Activated T-cell treated with anti-CD3 and anti-CD28 coated beads, Interleukin-2, amount 50 U/mL, for 4 hours (primary cell): ENCODE results near the gene LNX1. TPM values are rescaled to one million over a fixed set of nuclear protein-coding genes. Genes with fewer than 3 reads are reported as not detected.

Experiments used
- ATAC-seq, 2 donors: fragments of 200-7000 bp; cut with Tn5 transposase; one replicate each; pipeline ENCODE4 v1.10.0; 2021
- DNase-seq: peaks from one replicate; pipeline ENCODE4 v3.0.0-alpha.2; 2020
- H3K27me3 Mint-ChIP-seq: one replicate; pipeline ENCODE4 v1.8.0; 2021; ENCODE audit warnings: low read depth, mixed read lengths
- H3K36me3 Mint-ChIP-seq: one replicate; pipeline ENCODE4 v1.8.0; 2022; ENCODE audit warnings: mixed read lengths; ENCODE audit not compliant: insufficient read depth
- H3K4me1 Mint-ChIP-seq: one replicate; pipeline ENCODE4 v1.8.0; 2021; ENCODE audit warnings: low read depth, mixed read lengths
- H3K4me3 Mint-ChIP-seq: one replicate; pipeline ENCODE4 v1.8.0; 2021; ENCODE audit warnings: mild to moderate bottlenecking, moderate library complexity, mixed read lengths
- H3K9me3 Mint-ChIP-seq: one replicate; pipeline ENCODE4 v1.8.0; 2021; ENCODE audit warnings: mixed read lengths
- total RNA-seq, 3 donors: library from RNA; stranded (reverse); gene quantifications; one replicate each; pipeline ENCODE4 v1.2.1, GENCODE V29; 2021

The LNX1 gene
- total RNA-seq, 3 donors from 2014 or later = 0.05 TPM; not detected in 2

GRCh38 chr4:53616219-53616618, 24.9 kb upstream of the LNX1 start:
- no peak for ATAC-seq
- H3K4me3 Mint-ChIP-seq = no peak overlapping the region
- H3K36me3 Mint-ChIP-seq = no peaks in the 10 kb centered on the region
- peaks cover 4% of the 10 kb centered on the region for H3K27me3 Mint-ChIP-seq
- H3K9me3 Mint-ChIP-seq = peaks cover 3% of the 10 kb centered on the region
- no peaks in the 10 kb centered on the region for H3K4me1 Mint-ChIP-seq
- no peak for DNase-seq

GRCh38 chr4:53614591-53614990, 23.3 kb upstream of the LNX1 start:
- ATAC-seq (no peak), DNase-seq (no peak)
- no peaks in the 10 kb centered on the region for H3K4me1 Mint-ChIP-seq
- no peak overlapping the region for H3K4me3 Mint-ChIP-seq
- peaks cover 4% of the 10 kb centered on the region for H3K27me3 Mint-ChIP-seq
- H3K36me3 Mint-ChIP-seq = no peaks in the 10 kb centered on the region
- peaks cover 3% of the 10 kb centered on the region for H3K9me3 Mint-ChIP-seq

GRCh38 chr4:53613428-53613827, 22.1 kb upstream of the LNX1 start:
- H3K4me3 Mint-ChIP-seq = no peak overlapping the region
- H3K27me3 Mint-ChIP-seq = no peaks in the 10 kb centered on the region
- ATAC-seq (no peak), DNase-seq (no peak)
- H3K4me1 Mint-ChIP-seq = no peaks in the 10 kb centered on the region
- H3K36me3 Mint-ChIP-seq = no peaks in the 10 kb centered on the region
- peaks cover 3% of the 10 kb centered on the region for H3K9me3 Mint-ChIP-seq

GRCh38 chr4:53608649-53609048, 17.4 kb upstream of the LNX1 start:
- ATAC-seq (no peak), DNase-seq (no peak)
- Mint-ChIP-seq H3K27me3 (peaks cover 2% of the 10 kb centered on the region), H3K4me1 (no peaks in the 10 kb centered on the region), H3K4me3 (no peak overlapping the region), H3K36me3 (no peaks in the 10 kb centered on the region), H3K9me3 (peaks cover 3% of the 10 kb centered on the region)

- ATAC-seq (no peak), DNase-seq (no peak)
- Mint-ChIP-seq H3K4me3 (no peak overlapping the region), H3K4me1 (no peaks in the 10 kb centered on the region), H3K9me3 (no peaks in the 10 kb centered on the region), H3K36me3 (no peaks in the 10 kb centered on the region), H3K27me3 (peaks cover 2% of the 10 kb centered on the region)
These were observed 17.0 kb upstream of the LNX1 start for GRCh38 chr4:53608242-53608641.

GRCh38 chr4:53605783-53606182, 14.5 kb upstream of the LNX1 start:
- Mint-ChIP-seq H3K4me1 (no peaks in the 10 kb centered on the region), H3K9me3 (no peaks in the 10 kb centered on the region), H3K4me3 (no peak overlapping the region), H3K36me3 (no peaks in the 10 kb centered on the region), H3K27me3 (peaks cover 12% of the 10 kb centered on the region)
- ATAC-seq = no peak
- DNase-seq = no peak

GRCh38 chr4:53602390-53602789, 11.1 kb upstream of the LNX1 start:
- H3K9me3 Mint-ChIP-seq = no peaks in the 10 kb centered on the region
- DNase-seq (no peak), ATAC-seq (no peak)
- no peaks in the 10 kb centered on the region for H3K36me3 Mint-ChIP-seq
- no peaks in the 10 kb centered on the region for H3K4me1 Mint-ChIP-seq
- no peak overlapping the region for H3K4me3 Mint-ChIP-seq
- peaks cover 12% of the 10 kb centered on the region for H3K27me3 Mint-ChIP-seq

- no peak for DNase-seq
- H3K36me3 Mint-ChIP-seq = no peaks in the 10 kb centered on the region
- ATAC-seq = no peak
These were observed 10.0 kb upstream of the LNX1 start for GRCh38 chr4:53601251-53601764.

GRCh38 chr4:53599632-53600031, 8.3 kb upstream of the LNX1 start:
- no peak for ATAC-seq
- Mint-ChIP-seq H3K4me1 (no peaks in the 10 kb centered on the region), H3K36me3 (no peaks in the 10 kb centered on the region), H3K4me3 (no peak overlapping the region), H3K27me3 (peaks cover 18% of the 10 kb centered on the region), H3K9me3 (no peaks in the 10 kb centered on the region)
- no peak for DNase-seq

More at GRCh38 chr4:53601251-53601764, 10.0 kb upstream of the LNX1 start:
- Mint-ChIP-seq H3K4me1 (no peaks in the 10 kb centered on the region), H3K4me3 (no peak overlapping the region), H3K9me3 (no peaks in the 10 kb centered on the region), H3K27me3 (peaks cover 17% of the 10 kb centered on the region)

- Mint-ChIP-seq H3K27me3 (peaks cover 18% of the 10 kb centered on the region), H3K36me3 (no peaks in the 10 kb centered on the region), H3K4me1 (no peaks in the 10 kb centered on the region), H3K9me3 (no peaks in the 10 kb centered on the region), H3K4me3 (no peak overlapping the region)
- no peak for ATAC-seq
- no peak for DNase-seq
These were observed 7.6 kb upstream of the LNX1 start for GRCh38 chr4:53598901-53599300.

GRCh38 chr4:53598483-53598882, 7.2 kb upstream of the LNX1 start:
- Mint-ChIP-seq H3K36me3 (no peaks in the 10 kb centered on the region), H3K27me3 (peaks cover 18% of the 10 kb centered on the region), H3K4me3 (no peak overlapping the region), H3K9me3 (no peaks in the 10 kb centered on the region), H3K4me1 (no peaks in the 10 kb centered on the region)
- DNase-seq = no peak
- no peak for ATAC-seq

- ATAC-seq (no peak), DNase-seq (no peak)
- Mint-ChIP-seq H3K9me3 (no peaks in the 10 kb centered on the region), H3K4me1 (peaks cover 2% of the 10 kb centered on the region), H3K4me3 (no peak overlapping the region), H3K36me3 (no peaks in the 10 kb centered on the region), H3K27me3 (peaks cover 24% of the 10 kb centered on the region)
These were observed 5.6 kb upstream of the LNX1 start for GRCh38 chr4:53596901-53597300.

- Mint-ChIP-seq H3K36me3 (no peaks in the 10 kb centered on the region), H3K4me1 (peaks cover 12% of the 10 kb centered on the region), H3K27me3 (peaks cover 27% of the 10 kb centered on the region), H3K9me3 (no peaks in the 10 kb centered on the region), H3K4me3 (no peak overlapping the region)
- ATAC-seq = no peak
- no peak for DNase-seq
These were observed 4.5 kb upstream of the LNX1 start for GRCh38 chr4:53595834-53596233.

- peaks cover 13% of the 10 kb centered on the region for H3K4me1 Mint-ChIP-seq
- H3K27me3 Mint-ChIP-seq = peaks cover 31% of the 10 kb centered on the region
- H3K4me3 Mint-ChIP-seq = no peak overlapping the region
- ATAC-seq (no peak), DNase-seq (no peak)
- H3K9me3 Mint-ChIP-seq = no peaks in the 10 kb centered on the region
- H3K36me3 Mint-ChIP-seq = no peaks in the 10 kb centered on the region
These were observed 3.9 kb upstream of the LNX1 start for GRCh38 chr4:53595204-53595603.

GRCh38 chr4:53593765-53594164, 2.5 kb upstream of the LNX1 start:
- peaks cover 39% of the 10 kb centered on the region for H3K27me3 Mint-ChIP-seq
- peaks cover 13% of the 10 kb centered on the region for H3K4me1 Mint-ChIP-seq
- no peaks in the 10 kb centered on the region for H3K9me3 Mint-ChIP-seq
- no peaks in the 10 kb centered on the region for H3K36me3 Mint-ChIP-seq
- no peak for DNase-seq
- no peak for ATAC-seq
- H3K4me3 Mint-ChIP-seq = no peak overlapping the region
